NCI-H187 (cell line): ENCODE results near the gene ATP8A1.

Experiments
- DNase-seq, 2 experiments: peaks; one replicate each; lab custom pipeline; 2025; lab: John Stamatoyannopoulos, UW

Gene ATP8A1

GRCh38 chr4:42649870-42650269 lies 7.0 kb downstream of the ATP8A1 start:
- no peak for DNase-seq

DNA sequence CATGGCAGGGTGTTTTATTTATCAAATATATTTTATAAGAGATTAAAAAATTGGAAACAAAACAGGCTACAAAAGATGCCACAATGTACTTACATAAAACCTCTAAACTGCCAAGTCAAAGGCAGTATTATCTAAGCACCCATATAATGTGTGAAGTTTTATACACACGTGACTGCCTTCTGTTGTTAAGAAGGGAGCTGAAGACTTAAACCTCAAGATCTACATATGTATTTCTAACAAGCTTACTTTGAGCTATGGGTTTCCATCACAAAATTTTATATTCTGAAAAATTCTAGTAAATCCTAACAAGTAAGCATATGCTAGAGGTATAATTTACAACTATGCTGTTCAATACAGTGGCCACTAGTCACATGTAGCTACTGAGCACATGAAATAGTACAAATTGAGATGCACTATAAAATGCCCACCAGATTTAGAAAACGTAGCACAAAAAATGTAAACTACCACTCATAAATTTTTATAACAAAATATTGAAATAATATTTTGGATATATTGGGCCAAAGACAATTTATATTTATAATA lies 9.8 kb downstream of the ATP8A1 start:
- DNase-seq, result no peak

DNA sequence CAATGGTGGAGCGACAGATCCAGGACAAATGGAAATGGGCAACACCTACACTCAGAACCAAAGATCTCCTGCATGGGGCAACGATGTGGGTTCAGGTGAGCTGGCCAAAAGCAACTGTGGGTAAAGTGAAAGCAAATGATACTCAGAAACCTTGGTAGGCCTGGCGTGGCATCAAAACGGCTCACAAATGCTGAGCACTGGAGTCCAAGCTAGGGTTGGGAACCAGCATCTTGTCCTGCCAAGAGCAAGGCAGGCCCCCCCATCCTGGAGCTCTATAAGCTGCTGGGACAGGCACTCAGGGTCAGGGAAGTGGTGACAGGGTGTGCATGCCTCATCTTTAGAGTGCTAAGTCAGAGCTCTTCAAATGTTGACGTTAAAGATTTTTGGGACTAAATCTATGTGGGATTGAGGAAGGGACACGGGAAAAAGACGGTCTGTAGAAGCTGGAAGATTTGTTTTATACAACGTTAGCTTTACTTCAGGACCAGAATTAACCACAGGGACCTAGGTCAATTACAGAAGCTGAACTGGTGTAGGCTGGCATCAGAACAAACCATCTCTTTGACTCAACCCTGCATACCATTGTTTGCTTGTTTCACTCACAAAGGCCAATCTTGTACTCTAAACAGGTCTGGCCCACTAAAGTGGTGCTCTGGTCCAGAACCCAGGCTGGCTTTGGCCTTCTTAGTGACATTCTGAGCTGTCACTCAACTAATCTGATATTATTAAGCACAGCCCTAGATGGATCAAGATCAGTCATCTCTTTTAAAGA lies 10.7 kb downstream of the ATP8A1 start:
- DNase-seq, result no peak

GRCh38 chr4:42644897-42645296 lies 12.0 kb downstream of the ATP8A1 start:
- DNase-seq, result no peak

GRCh38 chr4:42643685-42644084 lies 13.2 kb downstream of the ATP8A1 start:
- DNase-seq, result no peak

DNA sequence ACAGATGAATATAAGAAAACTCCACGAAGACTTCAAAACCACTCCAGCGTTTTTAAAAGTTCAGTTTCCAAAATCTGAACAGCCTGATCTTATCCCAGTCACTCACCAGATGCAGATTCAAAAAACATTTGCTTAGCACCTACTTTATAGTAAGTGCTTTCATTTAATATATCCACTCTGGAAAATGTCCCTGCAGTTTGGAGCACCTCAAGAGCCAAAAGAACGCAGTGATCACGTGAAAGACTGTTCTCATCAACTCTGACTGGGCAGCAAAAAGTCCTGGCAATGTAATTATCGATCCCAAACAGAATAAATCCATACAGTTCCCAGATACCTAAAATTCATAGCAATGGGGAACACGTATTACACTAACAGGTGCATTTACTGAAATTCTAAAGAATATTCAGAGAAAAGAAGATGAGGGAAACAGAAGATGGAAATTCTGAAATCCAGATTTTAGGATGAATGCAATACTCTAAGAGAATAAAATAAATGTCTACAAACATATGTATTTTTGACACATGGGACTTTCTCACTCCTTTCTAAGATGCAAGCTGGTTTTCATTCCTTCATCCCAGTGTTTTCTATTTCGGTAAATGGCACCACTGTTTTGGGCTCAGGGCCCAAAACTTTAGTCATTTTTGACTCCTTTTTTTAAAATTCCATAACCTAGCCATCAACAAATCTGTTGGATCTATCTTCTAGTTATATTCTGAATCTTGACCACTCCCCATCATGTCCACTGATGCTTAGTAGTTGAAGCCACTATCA lies 13.9 kb downstream of the ATP8A1 start:
- no peak for DNase-seq

GRCh38 chr4:42642101-42642797 lies 14.7 kb downstream of the ATP8A1 start:
- no peak for DNase-seq

DNA sequence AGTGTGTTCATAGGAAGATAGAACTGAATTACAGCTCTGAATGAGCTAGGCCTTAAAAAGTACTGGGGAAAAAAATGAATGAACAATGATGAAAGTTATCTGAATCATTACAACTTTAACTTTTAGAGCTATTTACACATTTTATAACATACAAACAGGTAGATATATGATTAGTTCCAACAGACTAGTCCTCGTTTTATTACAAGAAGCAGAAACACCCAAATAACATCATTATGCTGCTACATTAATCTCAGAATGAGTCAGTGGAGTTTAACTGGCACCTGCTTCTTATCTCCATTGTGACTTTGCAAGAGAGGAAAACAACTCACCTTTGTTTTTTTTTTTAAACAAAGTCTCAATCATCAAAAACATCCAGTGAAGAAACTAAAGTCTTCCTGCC lies 15.2 kb downstream of the ATP8A1 start:
- no peak for DNase-seq

DNA sequence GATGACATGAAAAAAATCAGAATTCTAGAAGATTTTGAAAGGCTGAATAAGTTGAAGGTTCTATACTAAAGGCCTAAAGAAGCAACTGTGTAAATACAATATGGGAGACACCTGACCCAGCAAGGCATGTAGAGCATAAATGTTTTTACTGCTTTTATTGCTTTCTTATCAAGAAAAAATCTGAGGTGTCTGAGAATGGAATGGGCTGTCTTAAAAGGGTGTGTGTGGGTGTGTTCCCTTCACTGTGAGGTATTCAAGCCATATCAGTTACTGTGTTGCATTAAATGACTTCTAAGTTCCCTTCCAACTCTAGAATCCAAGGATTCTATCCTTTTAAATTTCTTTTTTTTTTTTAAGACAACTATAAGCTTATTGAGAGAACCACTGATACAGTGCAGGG lies 15.7 kb downstream of the ATP8A1 start:
- no peak for DNase-seq

DNA sequence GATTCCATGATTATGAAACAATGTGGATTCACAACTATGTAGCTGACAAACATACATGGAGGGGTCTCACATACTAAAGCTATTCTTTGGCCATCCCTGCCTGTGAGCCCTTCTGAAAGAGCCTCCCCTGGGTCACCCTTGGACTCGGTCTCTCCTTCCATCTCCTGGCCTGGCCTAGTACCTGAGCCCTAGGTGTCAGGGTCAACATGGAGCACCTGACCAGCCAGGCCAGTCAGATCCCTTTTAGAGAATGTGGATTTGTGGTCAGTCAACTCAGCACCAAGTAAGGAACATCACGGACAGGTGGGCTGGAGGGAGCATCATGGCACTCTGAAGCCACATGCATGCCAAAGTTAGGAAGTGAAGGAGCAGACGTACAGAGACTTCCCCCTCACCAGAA lies 16.3 kb downstream of the ATP8A1 start:
- DNase-seq, result no peak

DNA sequence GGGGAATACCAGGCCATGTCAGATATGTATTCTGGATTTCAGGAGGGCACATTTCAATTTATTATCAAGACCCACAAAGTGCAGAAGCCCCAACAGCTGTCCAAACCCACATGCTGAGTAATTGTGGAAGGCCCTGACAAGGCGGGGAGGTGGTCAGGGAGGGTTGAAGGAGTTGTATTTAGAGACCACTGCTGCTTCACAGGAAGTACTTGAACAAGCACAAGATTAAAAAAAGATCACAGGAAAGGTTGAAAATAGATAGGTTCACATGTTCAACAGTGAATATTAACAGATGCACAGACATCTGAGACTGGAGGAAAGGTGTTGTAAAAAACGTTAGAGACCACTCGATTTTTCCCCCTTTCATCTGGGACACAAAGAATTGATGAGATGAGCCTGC lies 17.9 kb downstream of the ATP8A1 start:
- no peak for DNase-seq

DNA sequence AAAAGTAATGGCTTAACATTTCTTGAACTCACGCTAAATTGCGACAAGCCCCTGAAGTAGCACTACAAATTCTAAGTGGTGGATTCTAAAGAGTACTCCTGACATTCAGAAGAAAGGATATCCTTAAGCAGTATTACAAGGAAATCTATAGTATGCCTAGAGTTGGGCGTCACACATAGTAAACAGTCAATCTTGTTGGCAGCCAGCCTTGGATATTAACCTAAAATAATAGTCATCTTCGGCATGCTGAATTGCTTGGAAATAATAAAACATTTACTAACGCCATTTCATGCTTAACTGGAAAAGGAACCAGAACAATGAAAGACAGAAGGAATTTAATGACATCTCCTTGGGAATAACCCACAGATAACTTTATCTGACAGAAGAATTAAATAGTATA lies 18.6 kb downstream of the ATP8A1 start:
- no peak for DNase-seq

DNA sequence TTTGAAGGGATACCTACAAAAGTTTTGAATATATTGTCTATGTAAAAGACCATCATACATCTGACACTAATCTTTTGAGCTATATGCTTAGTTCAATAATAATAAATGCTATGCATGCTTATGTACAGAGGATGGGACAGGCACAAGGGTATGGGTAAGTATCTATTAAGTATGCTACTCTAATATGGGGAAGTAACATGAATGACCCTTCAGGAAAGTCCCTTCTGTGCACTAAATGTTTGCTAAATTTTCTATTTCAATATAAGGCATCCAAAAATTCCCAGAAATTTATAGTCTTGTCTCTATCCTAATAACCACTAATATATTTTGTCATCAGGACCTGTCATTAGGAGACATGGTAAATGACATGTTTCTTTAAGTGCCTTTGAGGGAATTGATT lies 19.0 kb downstream of the ATP8A1 start:
- no peak for DNase-seq

GRCh38 chr4:42637104-42637503 lies 19.8 kb downstream of the ATP8A1 start:
- no peak for DNase-seq

DNA sequence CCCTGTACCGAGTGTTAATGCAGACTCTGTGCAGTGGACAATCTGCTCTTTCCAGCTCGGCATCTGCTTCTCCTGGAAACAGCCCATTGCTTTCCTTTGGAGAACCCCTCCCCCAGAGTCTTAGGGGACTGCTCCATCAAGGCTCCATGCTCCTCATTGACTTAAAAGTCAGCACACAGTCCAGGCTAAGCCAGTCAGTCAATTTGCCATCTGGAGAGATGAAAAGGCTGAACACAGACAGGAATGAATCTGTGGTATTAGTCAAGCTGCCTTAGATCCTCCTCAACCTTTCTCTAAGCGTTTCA lies 20.3 kb downstream of the ATP8A1 start:
- peak in 1 of 2 experiments; percentile 50 for DNase-seq

- no peak for DNase-seq
Observed at GRCh38 chr4:42633605-42634388, 23.1 kb downstream of the ATP8A1 start.

- DNase-seq, result no peak
Observed at GRCh38 chr4:42632653-42633382, 24.1 kb downstream of the ATP8A1 start.

GRCh38 chr4:42630908-42631307 lies 26.0 kb downstream of the ATP8A1 start:
- DNase-seq, result no peak

GRCh38 chr4:42628740-42629139 lies 28.2 kb downstream of the ATP8A1 start:
- peak; percentile 60 to 74 for DNase-seq

DNA sequence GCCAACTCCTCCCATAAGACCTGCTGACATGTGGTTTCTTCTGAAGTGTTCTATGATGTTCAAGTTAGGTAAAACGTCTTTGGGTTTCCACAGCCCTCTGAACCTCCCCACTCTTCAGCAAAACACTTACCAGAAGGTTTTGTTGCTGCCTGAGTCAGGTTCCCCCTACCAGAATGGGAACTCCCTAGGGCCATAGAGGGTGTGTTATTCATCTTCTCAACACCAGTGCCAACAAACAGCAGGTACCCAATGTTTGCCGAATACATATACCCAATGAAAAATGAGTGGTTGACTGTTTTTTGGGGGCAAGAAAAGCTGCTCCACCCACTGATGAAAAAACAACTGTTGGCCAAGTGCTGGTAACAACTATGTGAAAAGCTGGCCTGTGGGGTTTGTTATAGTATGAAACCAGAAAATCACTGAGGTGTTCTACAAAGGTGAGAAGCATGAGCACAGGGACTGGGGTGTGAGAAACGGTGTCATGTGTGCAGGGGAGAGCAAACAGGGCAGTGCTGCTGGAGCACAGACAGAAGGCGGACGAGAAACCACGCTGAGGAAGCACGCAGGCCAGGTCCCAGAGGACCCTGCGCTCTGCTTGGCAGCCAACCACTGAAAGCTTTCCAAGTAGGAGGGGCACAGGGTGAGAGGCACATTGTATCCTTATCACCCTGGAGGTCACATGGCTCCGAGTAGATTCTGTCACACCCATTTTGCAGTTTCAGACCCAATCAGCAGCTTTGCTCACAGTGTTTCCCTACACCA lies 28.8 kb downstream of the ATP8A1 start:
- peak; percentile 75 to 86 for DNase-seq
